GM18870 (cell line): Measurements from ENCODE around the gene TMIGD1.

Experiments used
- ATAC-seq: cut with Tn5 transposase; IDR thresholded peaks from one replicate; pipeline ENCODE4 v1.9.1; 2021; ENCODE audit warnings: moderate library complexity; ENCODE audit not compliant: unreplicated experiment

Gene TMIGD1, protein sequence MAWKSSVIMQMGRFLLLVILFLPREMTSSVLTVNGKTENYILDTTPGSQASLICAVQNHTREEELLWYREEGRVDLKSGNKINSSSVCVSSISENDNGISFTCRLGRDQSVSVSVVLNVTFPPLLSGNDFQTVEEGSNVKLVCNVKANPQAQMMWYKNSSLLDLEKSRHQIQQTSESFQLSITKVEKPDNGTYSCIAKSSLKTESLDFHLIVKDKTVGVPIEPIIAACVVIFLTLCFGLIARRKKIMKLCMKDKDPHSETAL

DNA sequence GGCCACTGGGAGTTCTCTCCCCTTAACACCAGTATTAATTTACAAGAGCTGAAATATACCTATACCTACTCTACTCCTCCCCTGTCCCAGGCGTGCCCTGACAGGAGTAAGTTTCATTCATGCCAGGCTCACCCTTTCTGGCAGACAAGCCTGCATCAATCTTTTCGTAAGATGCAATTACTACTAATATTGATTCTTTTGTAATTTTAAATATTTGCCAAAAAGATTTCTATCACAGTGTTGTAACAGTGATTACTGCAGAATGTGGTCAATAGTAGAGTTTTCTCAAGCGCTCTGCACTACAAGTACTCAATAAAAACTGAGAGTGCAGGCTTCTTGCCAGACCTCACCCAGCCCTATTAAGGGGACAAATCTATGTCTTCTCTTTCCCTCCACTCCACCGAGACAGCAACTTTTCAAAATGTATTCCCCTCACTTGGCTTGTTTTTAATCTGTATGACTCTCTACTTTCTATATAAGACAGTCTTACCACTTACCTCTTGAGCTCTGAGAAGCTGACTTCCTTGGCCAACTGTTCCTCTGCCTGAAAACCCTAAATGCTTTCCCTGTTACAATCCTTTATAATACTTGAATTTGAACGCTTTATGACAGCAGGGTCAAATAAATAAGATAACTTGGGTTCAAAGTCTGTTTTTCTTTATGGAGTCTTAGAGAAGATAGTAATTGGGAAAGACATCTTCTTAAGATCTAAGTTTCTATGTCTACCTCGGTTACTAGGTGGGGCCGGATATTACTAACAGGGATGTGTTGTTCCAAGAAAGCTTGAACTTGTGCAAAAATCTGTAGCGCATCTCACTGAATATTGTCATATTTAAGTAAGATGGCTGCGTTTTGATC is at the start of gene TMIGD1:
Gene TMIGD1 (minus strand): TSS at position 555 of the 858 bp plus-strand sequence. CDS start 1,924 bp downstream, outside the sequence.
- ATAC-seq: no peak

DNA sequence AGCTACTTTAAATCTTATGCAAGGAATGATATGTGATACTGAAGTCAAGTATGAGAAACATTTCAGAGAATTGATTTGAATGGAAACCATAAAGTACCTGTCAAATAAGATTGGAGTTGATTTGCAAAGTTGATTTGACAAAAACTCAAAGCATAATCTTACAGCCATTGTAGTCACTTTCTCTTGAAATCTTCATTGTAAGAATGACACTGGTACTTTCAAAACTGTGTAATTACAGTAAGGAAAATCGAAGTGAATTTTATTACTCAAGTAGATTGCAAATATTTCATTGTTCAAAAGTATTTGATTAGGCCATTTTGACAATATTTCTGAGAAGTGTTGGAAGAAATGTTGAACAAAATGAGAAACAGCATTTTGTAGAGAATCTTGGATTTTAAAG is 48.5 kb upstream of the TMIGD1 start:
- no peak for ATAC-seq

GRCh38 chr17:30381340-30381659 is 47.4 kb upstream of the TMIGD1 start:
- ATAC-seq: no peak

DNA sequence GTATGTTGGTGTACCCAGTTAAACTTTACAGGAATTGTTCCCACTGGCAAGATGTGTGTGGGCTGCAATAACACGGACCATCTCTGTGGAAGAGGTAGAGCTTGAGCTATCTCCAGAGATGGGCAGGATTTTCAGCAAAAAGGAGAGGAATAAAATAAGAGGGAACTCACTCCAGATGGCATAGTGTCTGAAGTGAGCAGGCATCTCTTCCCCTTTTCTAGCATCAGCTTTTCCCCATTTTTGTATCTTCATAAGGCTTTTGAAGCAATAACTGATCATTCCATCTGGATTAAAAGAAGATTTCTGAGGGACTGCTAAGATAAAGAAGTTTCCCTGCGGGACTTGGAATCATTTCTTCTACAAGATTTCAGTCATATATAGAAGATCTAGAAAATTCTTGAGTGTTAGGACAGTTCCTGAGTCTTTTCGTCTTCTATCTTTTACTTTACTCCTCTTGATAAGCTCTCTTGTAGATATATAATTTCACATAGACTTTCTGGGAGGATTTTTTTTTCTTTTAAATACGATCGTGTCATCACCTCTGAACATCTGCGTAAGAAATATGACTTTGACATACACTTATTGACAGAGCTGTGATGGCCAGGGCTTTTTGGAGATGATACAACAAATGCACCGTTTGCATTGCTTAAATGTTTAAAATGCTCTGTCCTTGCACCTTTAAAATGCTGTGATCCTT is 46.9 kb upstream of the TMIGD1 start:
- no peak for ATAC-seq

GRCh38 chr17:30379903-30380381 is 46.1 kb upstream of the TMIGD1 start:
- ATAC-seq: no peak

DNA sequence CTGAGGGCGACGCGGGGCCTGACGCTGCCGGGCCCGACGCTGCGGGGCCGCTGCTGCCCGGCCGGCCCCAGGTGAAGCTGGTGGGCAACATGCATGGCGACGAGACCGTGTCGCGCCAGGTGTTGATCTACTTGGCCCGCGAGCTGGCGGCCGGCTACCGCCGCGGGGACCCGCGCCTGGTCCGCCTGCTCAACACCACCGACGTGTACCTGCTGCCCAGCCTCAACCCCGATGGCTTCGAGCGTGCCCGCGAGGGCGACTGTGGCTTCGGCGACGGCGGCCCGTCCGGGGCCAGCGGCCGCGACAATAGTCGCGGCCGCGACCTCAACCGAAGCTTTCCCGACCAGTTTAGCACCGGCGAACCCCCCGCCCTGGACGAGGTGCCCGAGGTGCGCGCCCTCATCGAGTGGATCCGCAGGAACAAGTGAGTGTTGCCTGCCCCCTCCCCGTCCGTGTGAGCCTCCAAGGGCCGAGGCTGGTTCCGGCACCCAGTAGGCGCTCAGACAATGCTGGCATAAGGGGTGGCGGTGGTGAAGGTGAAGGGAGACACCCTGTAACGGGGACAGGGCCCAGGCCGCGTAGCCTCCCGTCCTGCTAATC is 45.5 kb upstream of the TMIGD1 start:
- no peak for ATAC-seq

- ATAC-seq: peak; percentile 71
These were observed 45.0 kb upstream of the TMIGD1 start, which contains the start of gene CPD for GRCh38 chr17:30378825-30379302. Gene CPD (plus strand): TSS chr17:30378927. CDS start chr17:30378981, 54 bp downstream.

- ATAC-seq: peak; percentile 22
These were observed 44.5 kb upstream of the TMIGD1 start for GRCh38 chr17:30378241-30378824.

GRCh38 chr17:30377574-30378240 is 43.9 kb upstream of the TMIGD1 start:
- no peak for ATAC-seq

DNA sequence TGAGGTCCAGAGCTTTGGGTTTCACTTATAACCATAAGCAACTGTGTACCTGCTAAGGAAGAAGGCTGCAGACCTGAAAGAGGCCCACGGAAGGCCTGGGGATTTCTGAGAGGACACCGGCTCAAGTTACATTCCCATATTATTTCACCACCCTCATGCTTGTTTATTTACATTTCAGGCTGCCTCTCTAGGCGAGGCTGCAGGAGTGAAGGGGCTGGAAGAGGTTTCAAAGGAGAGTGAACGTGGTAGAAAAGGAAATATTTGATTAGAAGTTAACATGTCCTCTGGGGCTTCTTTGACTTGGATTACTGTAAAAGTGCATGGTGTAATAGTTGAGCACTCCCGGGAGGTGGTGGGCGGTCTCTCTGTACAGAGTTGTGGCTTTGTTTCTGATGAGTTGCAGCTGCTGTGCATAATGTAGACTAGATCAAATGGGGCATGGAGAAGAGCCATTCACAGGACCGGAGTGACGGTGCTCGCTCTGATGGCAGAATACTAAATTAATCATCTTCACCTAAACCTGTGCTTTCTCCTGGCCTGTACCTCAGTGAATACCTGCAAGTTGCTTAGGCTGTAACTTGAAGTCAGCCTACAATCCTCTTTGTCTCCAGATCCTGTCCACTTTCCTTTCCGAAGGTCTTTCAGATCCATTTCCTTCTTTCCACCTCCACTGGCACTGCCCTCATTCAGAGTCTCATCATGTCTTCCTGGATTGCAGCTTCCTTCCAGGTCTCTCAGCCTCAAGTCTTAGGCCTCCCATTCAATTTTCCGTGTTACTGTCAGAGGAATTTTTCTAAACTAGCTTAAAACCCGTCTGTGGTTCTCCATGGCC is 43.0 kb upstream of the TMIGD1 start:
- no peak for ATAC-seq

DNA sequence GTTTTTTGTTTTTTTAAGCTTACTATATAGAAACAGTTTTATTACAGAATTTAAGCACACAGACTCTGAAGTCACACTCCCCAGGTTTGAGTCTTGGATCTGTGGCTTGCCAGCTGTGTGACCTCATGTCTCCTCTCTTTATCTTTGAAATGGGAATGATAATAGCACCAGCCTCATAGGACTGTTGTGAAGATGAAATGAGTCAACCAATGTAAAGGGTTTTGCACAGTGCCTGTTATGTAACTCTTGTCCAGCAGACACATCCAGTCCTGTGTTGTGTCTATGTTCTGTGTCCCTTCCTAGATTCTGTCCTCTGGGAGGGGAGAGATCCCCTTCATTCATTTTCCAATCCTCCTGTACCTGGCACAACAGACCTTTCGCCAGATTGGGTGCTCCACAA is 41.8 kb upstream of the TMIGD1 start:
- ATAC-seq: no peak

GRCh38 chr17:30372755-30373154 is 38.9 kb upstream of the TMIGD1 start:
- ATAC-seq: no peak

GRCh38 chr17:30369995-30370394 is 36.1 kb upstream of the TMIGD1 start:
- no peak for ATAC-seq

DNA sequence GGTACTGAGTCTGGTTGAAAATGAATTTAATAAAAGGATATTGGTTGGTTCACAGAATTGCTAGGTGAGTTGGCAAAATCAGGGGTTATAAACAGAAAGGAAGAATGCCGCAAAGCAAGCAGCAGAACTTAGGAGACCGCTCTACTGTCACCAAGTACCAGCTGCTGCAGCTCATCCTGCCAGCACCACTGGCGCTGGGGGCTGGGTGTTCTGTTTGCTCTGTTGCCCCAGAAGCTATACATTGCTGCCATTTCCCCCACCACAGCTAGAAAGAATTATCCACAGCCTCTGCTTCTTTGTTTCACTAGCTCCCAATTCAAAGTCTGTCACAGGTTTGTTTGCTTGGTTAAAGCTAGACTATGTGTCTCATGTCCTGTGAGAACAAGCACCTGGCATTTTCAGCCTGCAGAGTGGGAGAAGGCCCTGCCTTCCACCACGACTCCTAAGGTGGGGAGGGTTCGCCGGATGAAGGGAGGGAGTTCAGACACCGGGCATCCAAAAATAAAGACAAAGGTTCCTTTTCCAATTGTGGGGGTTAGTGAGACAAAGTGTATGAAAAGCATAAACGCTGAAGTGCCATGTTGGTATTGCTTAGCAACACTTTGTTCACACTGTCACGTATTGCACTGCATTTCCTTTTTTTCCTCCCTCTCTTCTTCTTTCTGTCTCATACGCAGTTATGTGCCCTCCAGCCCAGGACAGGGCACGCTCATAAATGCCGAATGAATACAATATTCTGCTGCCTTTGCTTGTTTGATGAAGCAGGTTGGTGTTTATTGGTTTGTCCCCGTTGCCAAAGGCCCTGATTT is 35.3 kb upstream of the TMIGD1 start:
- ATAC-seq: no peak

GRCh38 chr17:30366536-30366935 is 32.7 kb upstream of the TMIGD1 start:
- ATAC-seq: no peak

GRCh38 chr17:30363715-30364202 is 29.9 kb upstream of the TMIGD1 start:
- peak; percentile 80 for ATAC-seq

DNA sequence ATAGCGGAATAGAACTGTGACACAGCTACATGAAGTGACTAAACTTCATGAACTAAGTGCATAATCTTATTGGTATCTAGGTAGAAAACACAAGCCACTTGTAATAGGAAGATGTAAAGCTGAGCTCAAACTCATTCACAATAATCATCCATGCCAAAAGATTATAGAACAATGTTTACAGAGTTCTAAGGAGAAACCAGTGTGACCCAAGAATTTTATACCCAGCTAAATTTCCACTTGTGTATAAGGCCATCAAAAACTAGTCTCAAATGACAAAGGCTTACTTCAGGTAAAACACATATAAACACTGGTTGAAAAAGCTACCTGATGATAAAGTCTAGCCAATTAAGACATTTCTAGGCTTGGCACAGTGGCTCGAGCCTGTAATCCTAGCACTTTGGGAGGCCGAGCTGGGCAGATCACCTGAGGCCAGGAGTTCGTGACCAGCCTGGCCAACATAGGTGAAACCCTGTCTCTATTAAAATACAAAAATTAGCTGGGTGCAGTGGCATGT is 28.0 kb upstream of the TMIGD1 start:
- no peak for ATAC-seq
